BE2C (cell line): ENCODE measurements around the gene SIM2.

Experiments
- DNase-seq: peaks from one replicate; pipeline ENCODE4 v3.0.0-alpha.2; 2020
- H3K27me3 ChIP-seq: fragments of 250-450 bp; sonication (Bioruptor Pico); 2 replicates; pipeline ENCODE4 v1.5.1; 2020; ENCODE audit warnings: mild to moderate bottlenecking
- H3K36me3 ChIP-seq: fragments of 250-450 bp; sonication (Bioruptor Pico); 2 replicates; pipeline ENCODE4 v1.5.1; 2020; ENCODE audit warnings: mild to moderate bottlenecking
- H3K4me1 ChIP-seq: fragments of 250-450 bp; sonication (Bioruptor Pico); 2 replicates; pipeline ENCODE4 v1.5.1; 2020
- H3K4me3 ChIP-seq: 2 replicates; pipeline ENCODE4 v1.5.1; 2011; ENCODE audit warnings: low read depth, low read length
- H3K9me3 ChIP-seq: fragments of 250-450 bp; sonication (Bioruptor Pico); 2 replicates; pipeline ENCODE4 v1.5.1; 2020
- TF ChIP-seq, protein P1 (sequence below): IDR thresholded peaks from 2 replicates; pipeline ENCODE4 v1.5.1; 2012; ENCODE audit warnings: mild to moderate bottlenecking, low read depth, low read length

SIM2 gene

DNA sequence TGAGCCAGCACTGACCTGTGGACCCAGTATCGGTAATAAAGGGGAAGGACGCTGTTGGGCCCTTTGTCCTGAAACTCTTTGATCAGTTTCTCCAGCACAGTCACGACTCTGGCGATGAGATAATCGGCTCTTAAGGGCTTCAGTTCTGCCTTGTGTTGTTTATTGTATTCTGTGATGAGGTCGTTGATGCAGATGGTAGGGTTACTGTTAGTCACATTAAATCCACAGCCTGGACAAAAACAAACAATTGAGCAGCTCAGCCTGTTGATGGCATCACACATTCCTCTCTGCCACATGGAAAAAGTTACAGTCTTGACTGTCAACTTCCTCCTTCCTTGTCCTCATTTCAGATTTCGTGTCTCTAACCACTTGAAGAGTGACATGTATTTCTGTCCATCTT lies 57.6 kb downstream of the SIM2 start:
- Histone ChIP-seq H3K4me1 (no peaks in the 10 kb centered on the region), H3K9me3 (no peaks in the 10 kb centered on the region), H3K36me3 (no peaks in the 10 kb centered on the region), H3K4me3 (no peak overlapping the region), H3K27me3 (no peaks in the 10 kb centered on the region)
- DNase-seq: no peak
- TF ChIP-seq, protein P1, sequence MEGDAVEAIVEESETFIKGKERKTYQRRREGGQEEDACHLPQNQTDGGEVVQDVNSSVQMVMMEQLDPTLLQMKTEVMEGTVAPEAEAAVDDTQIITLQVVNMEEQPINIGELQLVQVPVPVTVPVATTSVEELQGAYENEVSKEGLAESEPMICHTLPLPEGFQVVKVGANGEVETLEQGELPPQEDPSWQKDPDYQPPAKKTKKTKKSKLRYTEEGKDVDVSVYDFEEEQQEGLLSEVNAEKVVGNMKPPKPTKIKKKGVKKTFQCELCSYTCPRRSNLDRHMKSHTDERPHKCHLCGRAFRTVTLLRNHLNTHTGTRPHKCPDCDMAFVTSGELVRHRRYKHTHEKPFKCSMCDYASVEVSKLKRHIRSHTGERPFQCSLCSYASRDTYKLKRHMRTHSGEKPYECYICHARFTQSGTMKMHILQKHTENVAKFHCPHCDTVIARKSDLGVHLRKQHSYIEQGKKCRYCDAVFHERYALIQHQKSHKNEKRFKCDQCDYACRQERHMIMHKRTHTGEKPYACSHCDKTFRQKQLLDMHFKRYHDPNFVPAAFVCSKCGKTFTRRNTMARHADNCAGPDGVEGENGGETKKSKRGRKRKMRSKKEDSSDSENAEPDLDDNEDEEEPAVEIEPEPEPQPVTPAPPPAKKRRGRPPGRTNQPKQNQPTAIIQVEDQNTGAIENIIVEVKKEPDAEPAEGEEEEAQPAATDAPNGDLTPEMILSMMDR: no peak

DNA sequence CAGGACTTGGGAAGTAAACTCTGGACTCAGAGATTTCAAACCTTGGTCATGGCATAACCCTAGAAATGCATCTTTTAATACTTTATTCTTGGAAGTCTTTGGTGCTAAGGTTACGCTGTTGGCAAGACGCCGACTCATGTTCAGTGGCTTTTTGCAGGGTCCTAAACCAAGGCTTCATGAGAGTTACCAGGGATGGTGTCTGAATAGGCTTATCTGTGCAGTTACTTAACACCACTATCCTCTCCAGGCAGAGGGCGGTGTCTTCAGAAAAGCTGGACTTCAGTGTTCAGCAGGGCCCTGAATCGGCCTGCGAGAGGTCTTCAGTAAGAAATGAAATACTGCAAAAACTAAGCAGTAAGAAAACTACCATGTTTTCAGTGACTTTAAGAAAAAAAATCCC lies 58.3 kb downstream of the SIM2 start:
- Histone ChIP-seq H3K36me3 (no peaks in the 10 kb centered on the region), H3K4me3 (no peak overlapping the region), H3K9me3 (no peaks in the 10 kb centered on the region), H3K4me1 (no peaks in the 10 kb centered on the region), H3K27me3 (no peaks in the 10 kb centered on the region)
- TF ChIP-seq, protein P1: no peak
- no peak for DNase-seq

DNA sequence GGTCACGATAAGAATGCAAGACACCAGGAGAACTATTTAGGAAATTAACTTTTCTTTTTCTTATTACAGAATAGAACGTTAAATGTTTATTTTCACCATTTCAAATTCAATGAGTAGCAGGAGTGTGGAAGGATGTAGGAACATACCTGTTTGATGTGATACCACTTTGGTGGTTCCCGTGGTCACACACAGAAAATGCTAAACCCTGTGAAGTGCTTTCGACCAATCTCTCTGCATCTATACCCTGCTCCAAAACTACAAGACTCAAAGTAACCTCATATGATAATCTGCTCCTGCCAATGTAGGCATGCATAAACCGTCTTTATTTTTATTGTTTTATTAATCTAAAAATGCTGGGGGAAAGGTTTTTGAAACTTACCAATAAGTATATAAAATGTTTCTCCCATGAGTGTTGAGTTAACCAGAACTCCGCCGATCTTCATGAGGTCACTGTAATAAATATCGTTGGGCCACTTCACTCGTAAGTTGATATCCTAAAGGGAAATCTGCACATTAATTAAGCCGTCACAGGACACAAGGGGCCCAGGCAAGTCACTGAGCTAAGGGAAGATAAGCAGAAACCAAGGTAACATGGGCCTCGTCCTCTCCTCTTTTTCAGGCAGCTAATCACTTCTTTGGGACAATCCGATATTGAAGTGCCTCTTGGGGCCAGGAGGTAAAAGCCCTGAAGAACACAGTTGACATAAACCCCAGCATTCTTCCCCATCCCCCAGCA lies 60.6 kb downstream of the SIM2 start:
- H3K4me1 ChIP-seq: no peaks in the 10 kb centered on the region
- DNase-seq: no peak
- H3K4me3 ChIP-seq: no peak overlapping the region
- H3K36me3 ChIP-seq: no peaks in the 10 kb centered on the region
- no peaks in the 10 kb centered on the region for H3K27me3 ChIP-seq
- TF ChIP-seq, protein P1: no peak
- H3K9me3 ChIP-seq: no peaks in the 10 kb centered on the region

DNA sequence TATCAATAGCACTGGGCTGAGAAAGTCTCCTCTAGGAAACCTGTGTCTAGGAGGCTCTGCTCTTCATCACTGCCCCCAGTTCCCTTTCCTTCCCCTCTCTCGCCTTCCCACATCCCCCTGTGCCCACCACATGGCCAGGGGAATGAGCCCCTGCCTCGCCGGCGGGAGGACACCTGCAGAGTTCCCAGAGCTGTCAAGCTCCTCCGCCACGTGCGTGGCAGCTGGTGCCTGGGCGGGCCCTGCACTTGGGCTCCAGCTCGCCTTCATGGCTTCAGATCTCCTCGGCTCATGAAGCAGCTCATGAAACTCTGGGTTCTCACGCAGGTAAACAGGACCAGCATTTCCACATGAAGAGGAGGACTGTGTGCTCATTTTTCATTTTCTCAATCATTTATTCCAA lies 62.8 kb downstream of the SIM2 start:
- Histone ChIP-seq H3K4me1 (no peaks in the 10 kb centered on the region), H3K27me3 (no peaks in the 10 kb centered on the region)
- no peak for DNase-seq

DNA sequence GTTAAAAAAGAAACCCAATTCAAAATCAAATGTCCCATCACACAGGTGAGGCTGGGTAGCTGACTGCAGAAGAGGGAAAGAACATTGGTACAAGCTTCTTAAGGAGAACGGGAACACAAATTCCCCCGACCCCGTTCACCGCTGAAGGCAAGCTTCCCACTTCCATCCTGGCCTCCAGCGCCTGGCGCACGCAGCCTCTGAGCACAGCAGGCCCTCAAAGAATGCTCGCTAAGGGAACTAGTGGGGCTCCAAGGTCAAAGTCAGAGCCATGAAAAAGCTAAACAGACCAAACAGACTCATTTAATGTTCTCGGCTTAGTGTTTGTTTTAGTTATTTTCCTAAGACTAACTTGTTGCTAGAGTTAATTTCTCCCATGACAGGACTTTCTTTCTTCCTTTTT lies 63.7 kb downstream of the SIM2 start:
- no peaks in the 10 kb centered on the region for H3K9me3 ChIP-seq
- DNase-seq: no peak
- H3K36me3 ChIP-seq: no peaks in the 10 kb centered on the region
- H3K4me1 ChIP-seq: no peaks in the 10 kb centered on the region
- no peaks in the 10 kb centered on the region for H3K27me3 ChIP-seq
- no peak overlapping the region for H3K4me3 ChIP-seq
- TF ChIP-seq, protein P1: no peak

More for the DNA sequence above, 62.8 kb downstream of the SIM2 start:
- no peak overlapping the region for H3K4me3 ChIP-seq
- no peaks in the 10 kb centered on the region for H3K36me3 ChIP-seq
- TF ChIP-seq, protein P1: no peak
- H3K9me3 ChIP-seq: no peaks in the 10 kb centered on the region

DNA sequence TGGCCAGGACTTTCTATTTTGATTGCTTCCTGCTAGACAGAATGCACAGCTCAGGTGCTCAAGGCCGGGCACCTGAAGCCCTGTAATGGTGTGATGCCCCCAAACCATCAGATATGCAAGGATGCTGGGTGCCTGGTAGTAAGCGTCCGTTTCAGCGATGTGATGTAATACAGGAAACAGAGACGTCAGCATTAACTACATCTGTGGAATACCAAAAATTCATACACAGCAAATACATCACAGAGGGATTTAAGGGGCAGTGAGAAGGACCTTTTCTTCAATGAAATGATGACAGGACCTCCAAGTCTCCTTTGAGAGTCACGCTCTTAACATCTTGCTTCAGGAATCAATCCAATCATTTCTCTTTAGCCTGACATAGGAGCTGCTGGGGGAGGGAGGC lies 64.4 kb downstream of the SIM2 start:
- H3K4me1 ChIP-seq: no peaks in the 10 kb centered on the region
- H3K36me3 ChIP-seq: no peaks in the 10 kb centered on the region
- TF ChIP-seq, protein P1: no peak
- no peak overlapping the region for H3K4me3 ChIP-seq
- no peak for DNase-seq
- H3K9me3 ChIP-seq: no peaks in the 10 kb centered on the region
- H3K27me3 ChIP-seq: no peaks in the 10 kb centered on the region
